ENCODE data around the gene SLC52A1. TPM values are rescaled to one million over a fixed set of nuclear protein-coding genes. Genes with fewer than 3 reads are reported as not detected.

Gene SLC52A1
- total and polyA plus RNA-seq, 2 of the 13 experiments (the other 11 are each of a cell fraction or from before 2014, with no cell fraction given), result 0.03 to 0.13 TPM

DNA sequence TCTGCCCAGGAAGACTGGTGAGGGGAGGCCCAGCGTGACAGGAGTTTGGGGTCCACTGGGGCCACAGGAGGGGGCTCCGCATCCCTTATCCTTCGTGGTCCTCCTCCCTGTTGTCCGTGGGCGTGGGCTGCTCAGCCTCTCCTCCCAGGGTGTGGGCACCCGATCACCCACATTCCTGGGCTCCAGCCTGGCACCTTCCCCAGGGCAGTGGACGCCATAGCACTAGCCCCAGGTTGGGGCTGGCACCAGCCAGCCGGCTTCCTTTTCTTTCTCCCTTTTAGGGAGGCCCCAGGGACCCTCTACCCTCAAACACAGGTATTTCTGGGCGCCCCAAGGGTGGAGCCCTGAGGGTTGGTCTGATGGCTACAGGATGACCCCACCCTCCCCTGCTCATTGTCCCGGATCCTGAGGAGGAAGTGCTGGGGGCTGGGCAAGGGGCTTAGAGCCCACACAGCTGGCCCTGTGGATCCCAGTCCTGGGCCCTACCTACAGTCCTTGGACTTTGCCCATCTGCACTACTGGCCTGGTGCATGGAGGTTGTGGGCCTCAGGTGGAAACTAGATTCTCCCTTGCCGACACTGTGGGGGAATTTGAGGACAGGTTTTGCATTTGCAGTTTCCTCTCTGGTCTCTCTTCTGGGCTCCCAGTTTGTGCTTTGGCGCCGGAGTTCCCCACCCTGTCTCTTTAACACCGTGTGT is 36.3 kb downstream of the SLC52A1 start (continued):
- TF ChIP-seq, protein P1, sequence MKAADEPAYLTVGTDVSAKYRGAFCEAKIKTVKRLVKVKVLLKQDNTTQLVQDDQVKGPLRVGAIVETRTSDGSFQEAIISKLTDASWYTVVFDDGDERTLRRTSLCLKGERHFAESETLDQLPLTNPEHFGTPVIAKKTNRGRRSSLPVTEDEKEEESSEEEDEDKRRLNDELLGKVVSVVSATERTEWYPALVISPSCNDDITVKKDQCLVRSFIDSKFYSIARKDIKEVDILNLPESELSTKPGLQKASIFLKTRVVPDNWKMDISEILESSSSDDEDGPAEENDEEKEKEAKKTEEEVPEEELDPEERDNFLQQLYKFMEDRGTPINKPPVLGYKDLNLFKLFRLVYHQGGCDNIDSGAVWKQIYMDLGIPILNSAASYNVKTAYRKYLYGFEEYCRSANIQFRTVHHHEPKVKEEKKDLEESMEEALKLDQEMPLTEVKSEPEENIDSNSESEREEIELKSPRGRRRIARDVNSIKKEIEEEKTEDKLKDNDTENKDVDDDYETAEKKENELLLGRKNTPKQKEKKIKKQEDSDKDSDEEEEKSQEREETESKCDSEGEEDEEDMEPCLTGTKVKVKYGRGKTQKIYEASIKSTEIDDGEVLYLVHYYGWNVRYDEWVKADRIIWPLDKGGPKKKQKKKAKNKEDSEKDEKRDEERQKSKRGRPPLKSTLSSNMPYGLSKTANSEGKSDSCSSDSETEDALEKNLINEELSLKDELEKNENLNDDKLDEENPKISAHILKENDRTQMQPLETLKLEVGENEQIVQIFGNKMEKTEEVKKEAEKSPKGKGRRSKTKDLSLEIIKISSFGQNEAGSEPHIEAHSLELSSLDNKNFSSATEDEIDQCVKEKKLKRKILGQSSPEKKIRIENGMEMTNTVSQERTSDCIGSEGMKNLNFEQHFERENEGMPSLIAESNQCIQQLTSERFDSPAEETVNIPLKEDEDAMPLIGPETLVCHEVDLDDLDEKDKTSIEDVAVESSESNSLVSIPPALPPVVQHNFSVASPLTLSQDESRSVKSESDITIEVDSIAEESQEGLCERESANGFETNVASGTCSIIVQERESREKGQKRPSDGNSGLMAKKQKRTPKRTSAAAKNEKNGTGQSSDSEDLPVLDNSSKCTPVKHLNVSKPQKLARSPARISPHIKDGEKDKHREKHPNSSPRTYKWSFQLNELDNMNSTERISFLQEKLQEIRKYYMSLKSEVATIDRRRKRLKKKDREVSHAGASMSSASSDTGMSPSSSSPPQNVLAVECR (CRISPR knock-in tag; IDR thresholded peaks at IDR 0.05; ENCODE audit: borderline replicate concordance), result peak; percentile 82
- peak; percentile 93 for TF ChIP-seq ZFX (CRISPR knock-in tag; IDR thresholded peaks at IDR 0.05; ENCODE audit: low read depth)
- peak; percentile 82 for TF ChIP-seq MTA1 (CRISPR knock-in tag; IDR thresholded peaks at IDR 0.05; ENCODE audit: borderline replicate concordance)
- TF ChIP-seq MAZ (IDR thresholded peaks at IDR 0.05; ENCODE audit: borderline replicate concordance, low read depth, low read length), result peak; percentile 35; the same call in 1 of the 2 replicates
- TF ChIP-seq MAZ (CRISPR knock-in tag; IDR thresholded peaks at IDR 0.05; ENCODE audit: low read depth), result no peak; the same call in 1 of the 2 replicates
- TF ChIP-seq, protein P2, sequence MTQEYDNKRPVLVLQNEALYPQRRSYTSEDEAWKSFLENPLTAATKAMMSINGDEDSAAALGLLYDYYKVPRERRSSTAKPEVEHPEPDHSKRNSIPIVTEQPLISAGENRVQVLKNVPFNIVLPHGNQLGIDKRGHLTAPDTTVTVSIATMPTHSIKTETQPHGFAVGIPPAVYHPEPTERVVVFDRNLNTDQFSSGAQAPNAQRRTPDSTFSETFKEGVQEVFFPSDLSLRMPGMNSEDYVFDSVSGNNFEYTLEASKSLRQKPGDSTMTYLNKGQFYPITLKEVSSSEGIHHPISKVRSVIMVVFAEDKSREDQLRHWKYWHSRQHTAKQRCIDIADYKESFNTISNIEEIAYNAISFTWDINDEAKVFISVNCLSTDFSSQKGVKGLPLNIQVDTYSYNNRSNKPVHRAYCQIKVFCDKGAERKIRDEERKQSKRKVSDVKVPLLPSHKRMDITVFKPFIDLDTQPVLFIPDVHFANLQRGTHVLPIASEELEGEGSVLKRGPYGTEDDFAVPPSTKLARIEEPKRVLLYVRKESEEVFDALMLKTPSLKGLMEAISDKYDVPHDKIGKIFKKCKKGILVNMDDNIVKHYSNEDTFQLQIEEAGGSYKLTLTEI (CRISPR knock-in tag; conservative IDR thresholded peaks at IDR 0.05), result no peak
- peak; percentile 2; the same call in 1 of the 2 replicates for TF ChIP-seq KAT7 (CRISPR knock-in tag; IDR thresholded peaks at IDR 0.05; ENCODE audit: borderline replicate concordance)
- peak; percentile 79 for TF ChIP-seq ELF1 (CRISPR knock-in tag; IDR thresholded peaks at IDR 0.05)
- 0 out of 2 replicates have a peak, but pooled peaks have one; percentile 26 for TF ChIP-seq SIX1 (CRISPR knock-in tag; IDR thresholded peaks at IDR 0.05; ENCODE audit: borderline replicate concordance)
- TF ChIP-seq, protein P3, sequence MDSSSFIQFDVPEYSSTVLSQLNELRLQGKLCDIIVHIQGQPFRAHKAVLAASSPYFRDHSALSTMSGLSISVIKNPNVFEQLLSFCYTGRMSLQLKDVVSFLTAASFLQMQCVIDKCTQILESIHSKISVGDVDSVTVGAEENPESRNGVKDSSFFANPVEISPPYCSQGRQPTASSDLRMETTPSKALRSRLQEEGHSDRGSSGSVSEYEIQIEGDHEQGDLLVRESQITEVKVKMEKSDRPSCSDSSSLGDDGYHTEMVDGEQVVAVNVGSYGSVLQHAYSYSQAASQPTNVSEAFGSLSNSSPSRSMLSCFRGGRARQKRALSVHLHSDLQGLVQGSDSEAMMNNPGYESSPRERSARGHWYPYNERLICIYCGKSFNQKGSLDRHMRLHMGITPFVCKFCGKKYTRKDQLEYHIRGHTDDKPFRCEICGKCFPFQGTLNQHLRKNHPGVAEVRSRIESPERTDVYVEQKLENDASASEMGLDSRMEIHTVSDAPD (CRISPR knock-in tag; IDR thresholded peaks at IDR 0.05), result peak; percentile 66; the same call in 1 of the 2 replicates
- TF ChIP-seq BHLHE40 (IDR thresholded peaks at IDR 0.05; ENCODE audit: low read length), result no peak
- peak; percentile 60; the same call in 1 of the 2 replicates for TF ChIP-seq WIZ (CRISPR knock-in tag; IDR thresholded peaks at IDR 0.05)
- 0 out of 2 replicates have a peak, but pooled peaks have one; percentile 43 for TF ChIP-seq SIN3A (IDR thresholded peaks at IDR 0.05; ENCODE audit: borderline replicate concordance, low read depth, low read length)
- TF ChIP-seq RFX1 (IDR thresholded peaks at IDR 0.05), result no peak
- TF ChIP-seq PHF20 (CRISPR knock-in tag; IDR thresholded peaks at IDR 0.05), result peak; percentile 69
- peak; percentile 50; the same call in 1 of the 2 replicates for TF ChIP-seq SP5 (CRISPR knock-in tag; IDR thresholded peaks at IDR 0.05; ENCODE audit: borderline replicate concordance, low read depth)
- TF ChIP-seq RBM39 (IDR thresholded peaks at IDR 0.05; ENCODE audit: low read depth, low read length, poor library complexity, severe bottlenecking), result peak; percentile 25
- TF ChIP-seq, protein P4, sequence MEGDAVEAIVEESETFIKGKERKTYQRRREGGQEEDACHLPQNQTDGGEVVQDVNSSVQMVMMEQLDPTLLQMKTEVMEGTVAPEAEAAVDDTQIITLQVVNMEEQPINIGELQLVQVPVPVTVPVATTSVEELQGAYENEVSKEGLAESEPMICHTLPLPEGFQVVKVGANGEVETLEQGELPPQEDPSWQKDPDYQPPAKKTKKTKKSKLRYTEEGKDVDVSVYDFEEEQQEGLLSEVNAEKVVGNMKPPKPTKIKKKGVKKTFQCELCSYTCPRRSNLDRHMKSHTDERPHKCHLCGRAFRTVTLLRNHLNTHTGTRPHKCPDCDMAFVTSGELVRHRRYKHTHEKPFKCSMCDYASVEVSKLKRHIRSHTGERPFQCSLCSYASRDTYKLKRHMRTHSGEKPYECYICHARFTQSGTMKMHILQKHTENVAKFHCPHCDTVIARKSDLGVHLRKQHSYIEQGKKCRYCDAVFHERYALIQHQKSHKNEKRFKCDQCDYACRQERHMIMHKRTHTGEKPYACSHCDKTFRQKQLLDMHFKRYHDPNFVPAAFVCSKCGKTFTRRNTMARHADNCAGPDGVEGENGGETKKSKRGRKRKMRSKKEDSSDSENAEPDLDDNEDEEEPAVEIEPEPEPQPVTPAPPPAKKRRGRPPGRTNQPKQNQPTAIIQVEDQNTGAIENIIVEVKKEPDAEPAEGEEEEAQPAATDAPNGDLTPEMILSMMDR (CRISPR knock-in tag; IDR thresholded peaks at IDR 0.05), result peak; percentile 31; the same call in 1 of the 2 replicates

Measured in HepG2 (cell line).